Glutamatergic neuron (in vitro differentiated cells): ENCODE results near the gene PTPRT. TPM values are rescaled to one million over a fixed set of nuclear protein-coding genes. Genes with fewer than 3 reads are reported as not detected.
A peak's percentile ranks its signal among the peaks of the same experiment; 100 is the strongest.

ENCODE experiments used
- DNase-seq: peaks from one replicate; pipeline ENCODE4 v3.0.0; 2022
- H3K27ac Mint-ChIP-seq: one replicate; pipeline ENCODE4 v1.8.0; 2020; ENCODE audit warnings: mild to moderate bottlenecking, mixed read lengths, inconsistent platforms; ENCODE audit not compliant: unreplicated experiment
- H3K27me3 Mint-ChIP-seq: one replicate; pipeline ENCODE4 v1.8.0; 2020; ENCODE audit warnings: mild to moderate bottlenecking, moderate library complexity, mixed read lengths, inconsistent platforms; ENCODE audit not compliant: unreplicated experiment
- H3K36me3 Mint-ChIP-seq: one replicate; pipeline ENCODE4 v1.8.0; 2020; ENCODE audit warnings: mild to moderate bottlenecking, mixed read lengths, inconsistent platforms; ENCODE audit not compliant: unreplicated experiment
- H3K4me1 Mint-ChIP-seq: one replicate; pipeline ENCODE4 v1.8.0; 2020; ENCODE audit warnings: mild to moderate bottlenecking, low read depth, mixed read lengths, inconsistent platforms; ENCODE audit not compliant: unreplicated experiment
- H3K4me3 Mint-ChIP-seq: one replicate; pipeline ENCODE4 v1.8.0; 2020; ENCODE audit warnings: mild to moderate bottlenecking, mixed read lengths, inconsistent platforms; ENCODE audit not compliant: unreplicated experiment
- H3K9me3 Mint-ChIP-seq: one replicate; pipeline ENCODE4 v1.8.0; 2020; ENCODE audit warnings: mild to moderate bottlenecking, moderate library complexity, mixed read lengths, inconsistent platforms; ENCODE audit not compliant: unreplicated experiment
- CTCF ChIP-seq: fragments of 200-600 bp; sonication (generic); IDR thresholded peaks from one replicate; pipeline ENCODE4 v1.5.0; 2021; ENCODE audit not compliant: partially characterized antibody, unreplicated experiment
- total RNA-seq: library from RNA; stranded (reverse); fragmentation: NEBNext Ultra II Directional; extraction: Animal tissue kit (Norgen Biotek cat#: 25700); gene quantifications from one replicate; pipeline ENCODE4 v1.2.1, GENCODE V29; 2021; ENCODE audit not compliant: unreplicated experiment

The PTPRT gene
- total RNA-seq, 1 donor from 2014 or later = 1.9 TPM

- H3K4me1 Mint-ChIP-seq = peaks cover 3% of the 10 kb centered on the region
- peak; percentile 18 for TF ChIP-seq CTCF
- H3K9me3 Mint-ChIP-seq = peaks cover 2% of the 10 kb centered on the region
- no peak overlapping the region for H3K27ac Mint-ChIP-seq
- no peaks in the 10 kb centered on the region for H3K27me3 Mint-ChIP-seq
- H3K4me3 Mint-ChIP-seq = no peak overlapping the region
- peaks cover 1% of the 10 kb centered on the region for H3K36me3 Mint-ChIP-seq
- DNase-seq = no peak
Measured at GRCh38 chr20:43205699-43206098, 16.0 kb upstream of the PTPRT start.

GRCh38 chr20:43202100-43202499 is 12.4 kb upstream of the PTPRT start:
- no peak for TF ChIP-seq CTCF
- H3K4me3 Mint-ChIP-seq = no peak overlapping the region
- no peak for DNase-seq
- H3K9me3 Mint-ChIP-seq = peaks cover 4% of the 10 kb centered on the region
- peaks cover 3% of the 10 kb centered on the region for H3K4me1 Mint-ChIP-seq
- peaks cover 8% of the 10 kb centered on the region for H3K36me3 Mint-ChIP-seq
- H3K27ac Mint-ChIP-seq = no peak overlapping the region
- no peaks in the 10 kb centered on the region for H3K27me3 Mint-ChIP-seq

- peaks cover 3% of the 10 kb centered on the region for H3K4me1 Mint-ChIP-seq
- H3K9me3 Mint-ChIP-seq = peaks cover 1% of the 10 kb centered on the region
- peaks cover 8% of the 10 kb centered on the region for H3K36me3 Mint-ChIP-seq
- no peak overlapping the region for H3K4me3 Mint-ChIP-seq
- no peak for TF ChIP-seq CTCF
- no peaks in the 10 kb centered on the region for H3K27me3 Mint-ChIP-seq
- no peak for DNase-seq
- no peak overlapping the region for H3K27ac Mint-ChIP-seq
Measured at GRCh38 chr20:43198607-43199006, 8.9 kb upstream of the PTPRT start.

GRCh38 chr20:43196243-43196642 is 6.5 kb upstream of the PTPRT start:
- Mint-ChIP-seq H3K27me3 (no peaks in the 10 kb centered on the region), H3K4me1 (no peaks in the 10 kb centered on the region), H3K36me3 (peaks cover 8% of the 10 kb centered on the region), H3K27ac (no peak overlapping the region), H3K4me3 (no peak overlapping the region), H3K9me3 (peaks cover 3% of the 10 kb centered on the region)
- no peak for DNase-seq
- TF ChIP-seq CTCF = no peak

- no peak for DNase-seq
- no peaks in the 10 kb centered on the region for H3K4me1 Mint-ChIP-seq
- no peak for TF ChIP-seq CTCF
- no peak overlapping the region for H3K4me3 Mint-ChIP-seq
- no peaks in the 10 kb centered on the region for H3K36me3 Mint-ChIP-seq
- peaks cover 3% of the 10 kb centered on the region for H3K9me3 Mint-ChIP-seq
- peaks cover 8% of the 10 kb centered on the region for H3K27me3 Mint-ChIP-seq
- no peak overlapping the region for H3K27ac Mint-ChIP-seq
Measured at GRCh38 chr20:43194137-43194536, 4.4 kb upstream of the PTPRT start.
